HEK293T (cell line): ENCODE data around the gene TMEM97.

ENCODE experiments used
- CTCF ChIA-PET: fragments of 350-600 bp; formaldehyde crosslinking; extraction: SDS; loops from one replicate; lab custom pipeline; 2021; ENCODE audit warnings: antibody characterized with exemption, inconsistent platforms; lab: Yijun Ruan, JAX
- POLR2A ChIA-PET: fragments of 350-600 bp; formaldehyde crosslinking; extraction: SDS; loops from one replicate; lab custom pipeline; 2020; ENCODE audit warnings: antibody characterized with exemption, inconsistent platforms; lab: Yijun Ruan, JAX
- DNase-seq: peaks from one replicate; pipeline ENCODE4 v3.0.0; 2012; ENCODE audit warnings: mixed read lengths; ENCODE audit errors: extremely low spot score
- ARNT ChIP-seq: fragments of 450-650 bp; IDR thresholded peaks from 2 replicates; pipeline ENCODE4 v1.6.1; 2017; ENCODE audit warnings: mild to moderate bottlenecking
- BHLHE40 ChIP-seq: fragments of 450-650 bp; IDR thresholded peaks from 2 replicates; pipeline ENCODE4 v1.6.1; 2016; ENCODE audit warnings: mild to moderate bottlenecking, moderate library complexity, borderline replicate concordance
- CTBP1 ChIP-seq: fragments of 450-650 bp; IDR thresholded peaks from 2 replicates; pipeline ENCODE4 v1.6.1; 2016; ENCODE audit warnings: borderline replicate concordance
- ELF4 ChIP-seq: fragments of 450-650 bp; IDR thresholded peaks from 2 replicates; pipeline ENCODE4 v1.6.1; 2017; ENCODE audit warnings: antibody characterized with exemption
- FOXA1 ChIP-seq: fragments of 450-650 bp; IDR thresholded peaks from 2 replicates; pipeline ENCODE4 v1.6.1; 2016; ENCODE audit warnings: mild to moderate bottlenecking
- FOXK2 ChIP-seq: fragments of 450-650 bp; IDR thresholded peaks from 2 replicates; pipeline ENCODE4 v1.6.1; 2016; ENCODE audit warnings: mild to moderate bottlenecking
- FOXM1 ChIP-seq: fragments of 450-650 bp; IDR thresholded peaks from 2 replicates; pipeline ENCODE4 v1.6.1; 2017; ENCODE audit warnings: mild to moderate bottlenecking, borderline replicate concordance
- HDGF ChIP-seq: fragments of 450-650 bp; IDR thresholded peaks from 2 replicates; pipeline ENCODE4 v1.6.1; 2017; ENCODE audit warnings: antibody characterized with exemption, borderline replicate concordance
- L3MBTL2 ChIP-seq: fragments of 450-650 bp; conservative IDR thresholded peaks from 2 replicates; pipeline ENCODE4 v1.6.1; 2016; ENCODE audit warnings: mild to moderate bottlenecking
- LEF1 ChIP-seq: fragments of 450-650 bp; IDR thresholded peaks from 2 replicates; pipeline ENCODE4 v1.6.1; 2017; ENCODE audit warnings: mild to moderate bottlenecking, borderline replicate concordance
- NFRKB ChIP-seq: fragments of 450-650 bp; IDR thresholded peaks from 2 replicates; pipeline ENCODE4 v1.6.1; 2016; ENCODE audit warnings: mild to moderate bottlenecking, moderate library complexity
- PKNOX1 ChIP-seq: fragments of 450-650 bp; IDR thresholded peaks from 2 replicates; pipeline ENCODE4 v1.6.1; 2016
- SP1 ChIP-seq: fragments of 450-650 bp; IDR thresholded peaks from 2 replicates; pipeline ENCODE4 v1.6.1; 2017
- SUZ12 ChIP-seq: fragments of 450-650 bp; IDR thresholded peaks from 2 replicates; pipeline ENCODE4 v1.6.1; 2016; ENCODE audit warnings: mild to moderate bottlenecking
- TARDBP ChIP-seq: fragments of 450-650 bp; IDR thresholded peaks from 2 replicates; pipeline ENCODE4 v1.6.1; 2016
- ZNF384 ChIP-seq: fragments of 450-650 bp; IDR thresholded peaks from 2 replicates; pipeline ENCODE4 v1.6.1; 2016

Gene TMEM97

GRCh38 chr17:28274591-28275265 lies 44.3 kb upstream of the TMEM97 start:
- TF ChIP-seq ARNT: no peak
- TF ChIP-seq L3MBTL2: no peak
- TF ChIP-seq TARDBP: no peak
- TF ChIP-seq ZNF384: no peak
- TF ChIP-seq PKNOX1: no peak
- no peak for TF ChIP-seq SUZ12
- no peak for TF ChIP-seq CTBP1
- no peak for TF ChIP-seq FOXK2
- TF ChIP-seq NFRKB: no peak
- TF ChIP-seq HDGF: no peak
- TF ChIP-seq LEF1: no peak
- TF ChIP-seq ELF4: no peak
- TF ChIP-seq FOXA1: no peak
- no peak for TF ChIP-seq FOXM1
- no peak for TF ChIP-seq BHLHE40
- DNase-seq: no peak
- POLR2A ChIA-PET: no interaction called here
- CTCF ChIA-PET: no interaction called here

- CTCF ChIA-PET: no interaction called here
- no peak for TF ChIP-seq TARDBP
- no peak for TF ChIP-seq FOXA1
- TF ChIP-seq SP1: no peak
- TF ChIP-seq BHLHE40: no peak
- TF ChIP-seq L3MBTL2: no peak
- no peak for TF ChIP-seq NFRKB
- TF ChIP-seq ELF4: no peak
- TF ChIP-seq LEF1: no peak
- no peak for TF ChIP-seq CTBP1
- TF ChIP-seq FOXK2: no peak
- no peak for TF ChIP-seq SUZ12
- TF ChIP-seq ARNT: no peak
- no peak for TF ChIP-seq FOXM1
- no peak for TF ChIP-seq HDGF
- no peak for TF ChIP-seq PKNOX1
- no peak for TF ChIP-seq ZNF384
- no peak for DNase-seq
- POLR2A ChIA-PET: no interaction called here
Observed at GRCh38 chr17:28276011-28276410, 43.0 kb upstream of the TMEM97 start.

- DNase-seq: no peak
- ChIA-PET POLR2A (no interaction called here), CTCF (interaction anchor here (1.0 kb wide), 1 partner anchor 28 kb away, joined by 3 read pairs; no protein-coding TSS in a partner anchor)
- TF ChIP-seq LEF1 (no peak), BHLHE40 (no peak), SUZ12 (no peak), ARNT (no peak), ZNF384 (no peak)
Observed at GRCh38 chr17:28279411-28279810, 39.6 kb upstream of the TMEM97 start.

- POLR2A ChIA-PET: interaction anchor here (0.7 to 1.4 kb wide), 3 partner anchors 10 to 126 kb away, joined by 3 to 7 read pairs (median 3); partner anchors contain the start of genes IFT20, SLC46A1 and TNFAIP1
- DNase-seq: no peak
- TF ChIP-seq SUZ12 (no peak), CTBP1 (no peak), L3MBTL2 (no peak), FOXA1 (no peak), HDGF (no peak), ARNT (no peak), LEF1 (no peak), FOXM1 (no peak), SP1 (no peak)
- CTCF ChIA-PET: interaction anchor here (1.4 kb wide), 1 partner anchor 33 kb away, joined by 4 read pairs; no protein-coding TSS in a partner anchor
Observed at GRCh38 chr17:28280826-28281225, 38.2 kb upstream of the TMEM97 start.

GRCh38 chr17:28282596-28282995 lies 36.4 kb upstream of the TMEM97 start:
- TF ChIP-seq ZNF384 (peak; percentile 60; the same call in 1 of the 2 replicates), TARDBP (no peak)
- ChIA-PET CTCF (interaction anchor here (0.6 to 1.4 kb wide), 2 partner anchors 34 to 390 kb away, joined by 3 to 4 read pairs; no protein-coding TSS in a partner anchor), POLR2A (interaction anchor here (1.4 kb wide), 1 partner anchor 53 kb away, joined by 4 read pairs; the partner anchor contains the start of gene TNFAIP1)
- DNase-seq: no peak

GRCh38 chr17:28285965-28286364 lies 33.0 kb upstream of the TMEM97 start:
- POLR2A ChIA-PET: interaction anchor here (0.8 kb wide), 1 partner anchor 19 kb away, joined by 3 read pairs; no protein-coding TSS in a partner anchor
- CTCF ChIA-PET: interaction anchor here (0.8 kb wide), 1 partner anchor 36 kb away, joined by 3 read pairs; no protein-coding TSS in a partner anchor
- no peak for TF ChIP-seq TARDBP
- TF ChIP-seq ZNF384: no peak
- no peak for TF ChIP-seq FOXK2
- TF ChIP-seq CTBP1: no peak
- TF ChIP-seq FOXM1: no peak
- TF ChIP-seq ARNT: no peak
- no peak for TF ChIP-seq SUZ12
- no peak for TF ChIP-seq FOXA1
- DNase-seq: no peak

- ChIA-PET POLR2A (interaction anchor here (0.6 to 0.7 kb wide), 3 partner anchors 8 to 20 kb away, joined by 3 read pairs; no protein-coding TSS in a partner anchor), CTCF (interaction anchor here (0.6 kb wide), 1 partner anchor 96 kb away, joined by 3 read pairs; no protein-coding TSS in a partner anchor)
- TF ChIP-seq BHLHE40: no peak
- TF ChIP-seq FOXA1: no peak
- TF ChIP-seq NFRKB: no peak
- no peak for TF ChIP-seq SP1
- TF ChIP-seq LEF1: no peak
- no peak for TF ChIP-seq ARNT
- DNase-seq: no peak
Observed at GRCh38 chr17:28290703-28291102, 28.3 kb upstream of the TMEM97 start.
